Sigmoid colon (tissue), 7 donors: ENCODE results near the gene REEP5. TPM values are rescaled to one million over a fixed set of nuclear protein-coding genes. Genes with fewer than 3 reads are reported as not detected.

Source experiments
- DNase-seq: peaks from one replicate; pipeline ENCODE4 v3.0.0-alpha.2; 2019
- H3K27ac ChIP-seq, 4 donors: fragments of 200-600 bp; sonication (generic); one replicate each; pipeline ENCODE4 v1.5.1; 2016 to 2019; ENCODE audit warnings: mild to moderate bottlenecking in 1 of 4
- H3K27me3 ChIP-seq, 3 donors: fragments of 200-600 bp; sonication (generic); one replicate each; pipeline ENCODE4 v1.5.1; 2019; ENCODE audit warnings: mild to moderate bottlenecking in 1 of 3
- H3K36me3 ChIP-seq, 4 donors: fragments of 200-600 bp; sonication (generic); one replicate each; pipeline ENCODE4 v1.5.1; 2016 to 2019
- H3K4me1 ChIP-seq, 4 donors: fragments of 200-600 bp; sonication (generic); one replicate each; pipeline ENCODE4 v1.5.1; 2017 to 2019
- H3K4me3 ChIP-seq, 4 donors: fragments of 200-600 bp; sonication (generic); one replicate each; pipeline ENCODE4 v1.5.1; 2017 to 2019; ENCODE audit warnings: mild to moderate bottlenecking in 2 of 4, moderate library complexity in 1 of 4
- H3K9me3 ChIP-seq, 4 donors: fragments of 200-600 bp in 3 of 4; sonication (generic) in 3 of 4; one replicate each; pipeline versions ENCODE4 v1.5.1 to v1.6.1; 2013 to 2019
- EP300 ChIP-seq, 4 donors: sonication (generic); formaldehyde crosslinking; IDR thresholded peaks; one replicate each; pipeline ENCODE4 v1.6.1; 2017; ENCODE audit warnings: antibody characterized with exemption in 4 of 4
- POLR2A ChIP-seq, 2 donors: fragments of 450-650 bp; IDR thresholded peaks; one replicate each; pipeline ENCODE4 v1.6.1; 2016; ENCODE audit warnings: antibody characterized with exemption in 2 of 2, mild to moderate bottlenecking in 2 of 2, moderate library complexity in 2 of 2
- POLR2AphosphoS5 ChIP-seq, 4 donors: sonication (generic); formaldehyde crosslinking; IDR thresholded peaks; one replicate each; pipeline ENCODE4 v1.6.1; 2017; ENCODE audit warnings: antibody characterized with exemption in 4 of 4
- WGBS, 2 donors: extraction: QIAGEN DNeasy Blood & Tissue Kit; methylation state at CpG; one replicate each; pipeline ENCODE4 v1.1.7; 2013; 5-methylcytosine and 5-hydroxymethylcytosine counted together
- intact Hi-C: fragments of 100-400 bp; cut with DNase I; formaldehyde crosslinking; loops from one replicate; pipeline ENCODE4 v1.15.1; 2023
- polyA plus RNA-seq, 3 donors: library from polyadenylated mRNA; stranded (reverse); fragments of 200-250 nt; gene quantifications; one replicate each; pipeline ENCODE4 v1.2.3, GENCODE V29; 2013
- total RNA-seq, 4 donors: library from RNA; depleted of rRNA; stranded (reverse); fragments of >200 nt; gene quantifications; one replicate each; pipeline ENCODE4 v1.1.0, GENCODE V29; 2016
- TF ChIP-seq, protein P1 (sequence below), 4 experiments: fragments of 450-650 bp in 3 of 4; fragments of 200-600 bp in 1 of 4; IDR thresholded peaks; one replicate each; pipeline ENCODE4 v1.5.1; 2016 to 2019; ENCODE audit warnings: antibody characterized with exemption in 4 of 4, mild to moderate bottlenecking in 3 of 4, moderate library complexity in 2 of 4
- donor health status: healthy with polysubstance abuse.
- donor health status: Bipolar disorder and iron deficiency.
- donor health status: healthy.

The REEP5 gene
- total and polyA plus RNA-seq, 7 donors = 17.4 to 86.0 (median 67.6) TPM

DNA sequence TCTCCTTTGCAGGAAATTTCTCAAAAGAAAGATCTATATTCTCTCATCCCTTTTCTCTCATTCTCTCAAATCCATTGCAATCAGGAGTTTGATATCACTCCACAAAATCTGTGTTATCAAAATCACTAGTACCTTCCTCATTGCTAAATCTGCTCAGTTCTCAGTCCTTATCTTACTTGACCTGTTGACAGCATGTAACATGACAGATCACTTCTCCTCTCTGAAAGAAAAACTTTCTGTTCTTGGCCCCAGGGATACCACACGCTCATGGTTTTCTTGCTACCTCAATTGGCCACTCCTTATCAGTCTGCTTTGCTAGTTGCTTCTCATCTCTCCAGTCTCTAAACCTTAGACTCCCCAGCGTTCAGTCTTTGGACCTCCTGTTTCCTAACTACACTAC lies 38.8 kb downstream of the REEP5 start:
- intact Hi-C loops = no loop called here
- Histone ChIP-seq H3K4me3 (no peak overlapping the region), H3K4me1 (no peaks in the 10 kb centered on the region), H3K27me3 (no peaks in the 10 kb centered on the region), H3K36me3 (peaks cover 6 to 93% (median 21%) of the 10 kb centered on the region in 4 donors), H3K9me3 (no peaks in the 10 kb centered on the region), H3K27ac (no peak overlapping the region)
- TF ChIP-seq, protein P1, sequence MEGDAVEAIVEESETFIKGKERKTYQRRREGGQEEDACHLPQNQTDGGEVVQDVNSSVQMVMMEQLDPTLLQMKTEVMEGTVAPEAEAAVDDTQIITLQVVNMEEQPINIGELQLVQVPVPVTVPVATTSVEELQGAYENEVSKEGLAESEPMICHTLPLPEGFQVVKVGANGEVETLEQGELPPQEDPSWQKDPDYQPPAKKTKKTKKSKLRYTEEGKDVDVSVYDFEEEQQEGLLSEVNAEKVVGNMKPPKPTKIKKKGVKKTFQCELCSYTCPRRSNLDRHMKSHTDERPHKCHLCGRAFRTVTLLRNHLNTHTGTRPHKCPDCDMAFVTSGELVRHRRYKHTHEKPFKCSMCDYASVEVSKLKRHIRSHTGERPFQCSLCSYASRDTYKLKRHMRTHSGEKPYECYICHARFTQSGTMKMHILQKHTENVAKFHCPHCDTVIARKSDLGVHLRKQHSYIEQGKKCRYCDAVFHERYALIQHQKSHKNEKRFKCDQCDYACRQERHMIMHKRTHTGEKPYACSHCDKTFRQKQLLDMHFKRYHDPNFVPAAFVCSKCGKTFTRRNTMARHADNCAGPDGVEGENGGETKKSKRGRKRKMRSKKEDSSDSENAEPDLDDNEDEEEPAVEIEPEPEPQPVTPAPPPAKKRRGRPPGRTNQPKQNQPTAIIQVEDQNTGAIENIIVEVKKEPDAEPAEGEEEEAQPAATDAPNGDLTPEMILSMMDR (IDR thresholded peaks at IDR 0.05) = no peak
- TF ChIP-seq EP300 (IDR thresholded peaks at IDR 0.05) (no peak), POLR2A (IDR thresholded peaks at IDR 0.05) (no peak), POLR2AphosphoS5 (IDR thresholded peaks at IDR 0.05) (no peak)
- DNase-seq = no peak
- 94 to 96% methylated on average over 2 of the region's 2 CpGs for WGBS, 2 donors

DNA sequence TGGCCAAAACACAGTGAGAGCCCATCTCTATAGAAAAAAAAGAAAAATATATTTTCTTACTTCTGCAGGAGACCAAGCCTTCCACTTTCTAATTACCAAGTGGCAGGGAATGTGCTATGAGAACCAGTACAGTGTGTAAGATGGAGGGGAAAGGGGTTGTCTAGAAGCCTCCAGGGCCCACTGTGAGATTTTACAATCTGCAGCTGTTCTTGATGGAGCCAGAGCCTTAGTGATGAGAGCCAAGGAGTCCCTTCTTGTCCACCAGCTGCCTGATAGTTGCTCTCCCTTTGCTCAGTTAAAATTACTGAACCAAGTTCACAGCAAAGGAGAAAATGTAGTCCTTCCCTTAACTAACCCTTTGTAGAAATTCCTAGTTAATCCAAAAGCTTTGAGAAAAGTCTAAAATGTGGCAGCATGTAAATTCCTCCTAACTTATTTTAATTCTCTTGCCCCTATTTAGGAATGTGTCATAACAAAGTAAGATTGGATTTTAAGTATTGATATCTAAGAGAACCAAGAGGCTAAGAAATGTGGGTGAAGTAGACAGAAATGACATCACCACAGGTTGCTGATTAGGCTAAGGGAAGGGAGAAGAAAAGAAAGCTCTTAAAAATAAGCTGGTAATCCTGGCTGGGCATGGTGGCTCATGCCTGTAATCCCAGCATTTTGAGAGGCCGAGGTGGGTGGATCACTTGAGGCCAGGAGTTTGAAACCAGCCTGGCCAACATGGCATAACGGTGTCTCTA lies 41.6 kb downstream of the REEP5 start:
- no peak for TF ChIP-seq POLR2A (IDR thresholded peaks at IDR 0.05)
- TF ChIP-seq, protein P1 (IDR thresholded peaks at IDR 0.05) = no peak
- no peak for TF ChIP-seq EP300 (IDR thresholded peaks at IDR 0.05)
- WGBS, 2 donors = 71 to 90% methylated on average over 2 of the region's 2 CpGs
- no peak overlapping the region for H3K27ac ChIP-seq
- H3K9me3 ChIP-seq = no peaks in the 10 kb centered on the region
- H3K4me1 ChIP-seq = no peaks in the 10 kb centered on the region
- no peak for DNase-seq
- H3K36me3 ChIP-seq = peaks cover 6 to 91% (median 14%) of the 10 kb centered on the region in 4 donors
- H3K4me3 ChIP-seq = no peak overlapping the region
- intact Hi-C loops = no loop called here
- no peaks in the 10 kb centered on the region for H3K27me3 ChIP-seq

DNA sequence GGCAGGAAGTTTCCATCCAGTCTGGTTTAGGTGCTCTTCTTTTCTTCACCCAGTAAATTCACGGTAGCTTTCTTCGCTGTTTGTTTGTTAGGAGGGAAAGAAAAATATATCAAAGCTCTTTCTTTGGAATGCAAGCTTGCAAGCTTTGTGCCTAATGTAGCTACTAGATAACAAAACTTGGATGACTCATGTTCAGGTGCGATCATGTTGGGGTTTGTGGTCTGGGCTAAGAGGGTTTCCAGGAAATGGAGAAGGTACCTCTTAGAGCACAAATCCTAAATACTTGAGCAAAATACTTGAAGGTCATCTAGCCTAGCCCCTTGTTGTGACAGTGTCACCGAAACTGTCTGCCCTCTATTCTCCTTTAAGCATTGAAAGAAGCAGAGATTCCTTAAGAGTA lies 43.3 kb downstream of the REEP5 start:
- intact Hi-C loops = no loop called here
- Histone ChIP-seq H3K4me3 (no peak overlapping the region), H3K9me3 (no peaks in the 10 kb centered on the region), H3K4me1 (no peaks in the 10 kb centered on the region), H3K27ac (no peak overlapping the region), H3K27me3 (no peaks in the 10 kb centered on the region), H3K36me3 (peaks cover 4 to 77% (median 8%) of the 10 kb centered on the region in 4 donors)
- no peak for DNase-seq
- TF ChIP-seq, protein P1 (IDR thresholded peaks at IDR 0.05) = no peak
- TF ChIP-seq POLR2A (IDR thresholded peaks at IDR 0.05) (no peak), EP300 (IDR thresholded peaks at IDR 0.05) (no peak), POLR2AphosphoS5 (IDR thresholded peaks at IDR 0.05) (no peak)
- 69 to 83% methylated on average over 4 of the region's 4 CpGs for WGBS, 2 donors

DNA sequence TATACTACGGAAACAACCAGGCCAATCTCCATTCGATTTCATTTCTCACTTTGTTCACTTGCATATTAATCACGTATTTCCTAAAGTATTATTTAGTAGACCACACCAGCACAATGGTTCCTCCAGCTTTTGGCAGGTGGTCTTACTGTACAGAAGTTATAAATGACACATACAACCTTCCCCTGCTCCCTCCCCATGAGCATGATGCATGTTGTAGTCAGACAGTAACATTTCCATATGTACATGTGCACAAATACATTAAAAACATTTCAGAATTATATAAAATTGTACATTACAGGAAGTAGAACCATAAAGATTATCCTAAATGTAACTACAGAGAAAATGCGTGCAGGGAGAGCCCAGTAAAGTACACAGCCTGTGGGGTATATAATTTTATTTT lies 43.9 kb downstream of the REEP5 start:
- no peak for DNase-seq
- Histone ChIP-seq H3K27me3 (no peaks in the 10 kb centered on the region), H3K9me3 (no peaks in the 10 kb centered on the region), H3K4me1 (no peaks in the 10 kb centered on the region), H3K36me3 (peaks cover 4 to 72% (median 8%) of the 10 kb centered on the region in 4 donors), H3K27ac (no peak overlapping the region), H3K4me3 (no peak overlapping the region)
- intact Hi-C loops = no loop called here
- TF ChIP-seq, protein P1 (IDR thresholded peaks at IDR 0.05) = no peak
- no peak for TF ChIP-seq EP300 (IDR thresholded peaks at IDR 0.05)
- TF ChIP-seq POLR2AphosphoS5 (IDR thresholded peaks at IDR 0.05) = no peak
- WGBS, 2 donors = 66 to 69% methylated on average over 4 of the region's 4 CpGs

DNA sequence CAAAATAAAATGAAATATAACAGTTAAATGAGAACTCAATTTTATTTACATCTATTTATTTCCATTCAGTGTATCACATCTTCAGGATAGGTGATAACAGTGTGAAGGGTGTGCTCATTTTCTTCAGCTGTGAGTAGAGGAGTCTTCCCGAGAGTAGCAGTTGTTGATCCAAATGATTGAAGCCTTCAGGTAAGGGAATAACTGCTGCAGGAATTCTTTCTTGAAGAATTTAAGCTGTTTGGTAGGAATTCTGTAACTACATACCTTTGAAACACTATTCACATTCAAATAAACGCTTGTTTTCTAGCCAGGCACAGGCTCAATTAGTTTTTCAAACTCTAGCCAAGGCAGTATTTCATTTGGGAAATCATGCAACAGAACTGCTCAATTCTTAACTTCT lies 45.7 kb downstream of the REEP5 start:
- DNase-seq = no peak
- H3K27ac ChIP-seq = no peak overlapping the region
- TF ChIP-seq POLR2A (IDR thresholded peaks at IDR 0.05) (no peak), EP300 (IDR thresholded peaks at IDR 0.05) (no peak), POLR2AphosphoS5 (IDR thresholded peaks at IDR 0.05) (no peak)
- TF ChIP-seq, protein P1 (IDR thresholded peaks at IDR 0.05) = no peak
- intact Hi-C loops = no loop called here
- H3K4me3 ChIP-seq = no peak overlapping the region
- peaks cover 4 to 57% (median 6%) of the 10 kb centered on the region in 4 donors for H3K36me3 ChIP-seq
- peaks cover 0 to 8% (median 0%) of the 10 kb centered on the region in 4 donors for H3K4me1 ChIP-seq
- H3K9me3 ChIP-seq = no peaks in the 10 kb centered on the region
- no peaks in the 10 kb centered on the region for H3K27me3 ChIP-seq
- 72 to 86% methylated on average over 2 of the region's 2 CpGs for WGBS, 2 donors
